UCSD-AML1 (cell line): Measurements from ENCODE around the gene TTLL10.

Source experiments
- DNase-seq: peaks from one replicate; lab custom pipeline; 2025; ENCODE audit not compliant: unreplicated experiment; lab: John Stamatoyannopoulos, UW

The TTLL10 gene

DNA sequence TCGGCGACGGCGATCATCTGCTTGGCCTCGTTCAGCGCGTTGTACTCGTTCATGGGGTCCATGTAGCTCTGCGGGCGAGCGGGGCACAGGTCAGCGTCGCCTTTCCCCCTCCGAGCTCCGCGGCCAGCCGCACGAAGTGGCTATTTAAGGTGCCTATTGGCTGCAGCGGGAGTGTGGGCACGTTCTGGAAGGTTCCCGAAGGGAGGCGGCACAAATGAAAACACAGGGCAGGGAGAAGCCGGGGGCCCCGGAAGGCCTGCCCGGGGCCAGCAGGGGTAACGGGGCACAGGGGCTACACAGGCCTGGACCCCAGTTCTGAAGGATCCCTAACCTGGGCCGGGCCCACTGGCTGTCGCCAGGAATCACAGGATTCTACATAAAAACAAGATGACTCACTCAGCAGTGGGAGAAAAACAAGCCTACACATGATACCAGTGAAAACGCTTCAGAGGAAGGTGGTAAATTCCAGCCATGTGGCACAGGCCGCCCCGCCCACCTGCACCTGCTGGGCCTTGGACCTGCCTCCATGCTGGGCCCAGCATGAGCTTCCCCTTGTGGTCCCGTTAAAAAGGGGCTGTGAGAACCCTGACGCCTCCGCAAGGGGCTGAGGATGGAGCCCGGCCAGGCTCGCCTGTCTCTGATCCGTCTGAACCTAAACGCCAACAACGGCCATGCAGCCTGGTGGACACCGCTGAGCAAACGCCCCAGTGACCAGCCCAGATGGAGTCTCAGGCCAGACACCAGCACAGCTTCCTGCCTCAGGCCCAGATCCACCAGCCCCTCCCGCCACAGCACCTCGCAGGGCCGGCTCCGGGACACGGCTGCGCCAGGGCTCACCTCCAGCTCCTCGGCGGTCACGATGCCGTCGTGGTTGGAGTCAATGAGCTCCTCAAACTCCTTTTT is 44.2 kb downstream of the TTLL10 start:
- no peak for DNase-seq

DNA sequence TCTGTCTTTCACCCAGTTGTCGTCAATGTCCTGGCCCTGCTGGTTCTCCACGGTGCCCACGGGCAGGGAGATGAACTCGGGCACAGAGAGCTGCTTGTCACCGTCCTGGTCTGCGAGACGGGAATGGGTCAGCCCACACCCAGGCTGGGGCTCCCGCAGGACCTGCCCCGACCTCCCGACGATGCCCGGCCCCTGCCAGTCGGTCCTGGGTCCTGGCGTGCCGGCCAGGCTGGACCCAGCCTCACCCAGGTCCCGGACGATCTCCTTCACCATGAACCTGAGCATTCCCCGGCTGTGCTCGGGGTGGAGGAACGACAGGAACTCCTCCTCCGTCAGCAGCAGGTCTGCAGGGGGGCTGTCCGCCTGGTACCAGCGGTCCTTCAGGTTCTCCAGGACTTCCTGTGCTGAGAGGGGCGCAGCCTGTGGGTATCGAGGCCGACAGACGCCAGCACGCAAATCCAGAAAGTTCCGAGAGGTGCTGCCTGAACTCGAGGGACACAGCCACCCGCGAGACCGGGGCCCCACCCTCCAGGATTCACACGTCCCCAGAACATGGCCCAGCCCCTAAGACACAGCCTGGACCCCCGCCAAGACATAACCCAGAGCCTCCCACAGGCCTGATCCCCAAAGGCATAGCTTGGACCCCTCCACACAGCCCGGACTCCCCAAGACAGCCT is 45.0 kb downstream of the TTLL10 start:
- no peak for DNase-seq

DNA sequence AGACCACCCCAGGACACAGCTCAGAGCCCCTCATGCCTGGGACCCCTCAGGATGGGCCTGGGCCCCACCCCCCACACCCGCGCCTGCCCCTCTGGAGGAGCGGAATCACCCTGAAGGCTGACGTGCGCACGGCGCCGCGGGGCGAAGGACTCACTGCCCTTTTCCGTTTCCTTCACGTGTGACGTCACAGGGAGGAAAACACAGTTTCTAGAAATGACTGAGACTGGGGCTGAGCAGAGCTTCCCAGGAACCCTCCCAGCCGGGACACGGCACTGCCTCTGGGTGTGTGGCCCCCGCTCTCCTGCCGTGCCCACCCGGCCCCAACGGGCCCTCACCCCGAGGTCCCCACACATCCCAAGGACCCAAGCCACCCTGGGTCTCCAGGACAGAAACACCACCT is 45.7 kb downstream of the TTLL10 start:
- DNase-seq = no peak

DNA sequence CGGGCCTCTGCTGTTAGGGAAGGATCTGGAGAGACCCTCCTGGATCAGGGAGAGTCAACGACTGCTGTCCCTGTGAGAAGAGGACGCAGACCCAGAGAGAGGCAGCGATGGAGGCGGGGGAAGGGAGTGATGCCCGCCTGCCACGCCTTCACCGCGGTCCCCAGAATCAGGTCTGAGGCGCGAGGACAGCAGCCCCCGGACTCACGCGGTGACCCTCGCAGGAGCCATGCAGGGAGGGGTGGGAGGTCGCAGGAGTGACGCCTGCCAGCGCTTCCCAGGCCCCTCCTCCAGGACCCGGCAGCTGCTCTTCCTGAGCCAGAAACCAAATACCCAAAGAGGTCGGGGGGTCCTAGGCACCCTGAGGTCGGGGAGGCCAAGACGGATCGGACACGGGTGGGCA is 46.5 kb downstream of the TTLL10 start:
- DNase-seq = no peak

DNA sequence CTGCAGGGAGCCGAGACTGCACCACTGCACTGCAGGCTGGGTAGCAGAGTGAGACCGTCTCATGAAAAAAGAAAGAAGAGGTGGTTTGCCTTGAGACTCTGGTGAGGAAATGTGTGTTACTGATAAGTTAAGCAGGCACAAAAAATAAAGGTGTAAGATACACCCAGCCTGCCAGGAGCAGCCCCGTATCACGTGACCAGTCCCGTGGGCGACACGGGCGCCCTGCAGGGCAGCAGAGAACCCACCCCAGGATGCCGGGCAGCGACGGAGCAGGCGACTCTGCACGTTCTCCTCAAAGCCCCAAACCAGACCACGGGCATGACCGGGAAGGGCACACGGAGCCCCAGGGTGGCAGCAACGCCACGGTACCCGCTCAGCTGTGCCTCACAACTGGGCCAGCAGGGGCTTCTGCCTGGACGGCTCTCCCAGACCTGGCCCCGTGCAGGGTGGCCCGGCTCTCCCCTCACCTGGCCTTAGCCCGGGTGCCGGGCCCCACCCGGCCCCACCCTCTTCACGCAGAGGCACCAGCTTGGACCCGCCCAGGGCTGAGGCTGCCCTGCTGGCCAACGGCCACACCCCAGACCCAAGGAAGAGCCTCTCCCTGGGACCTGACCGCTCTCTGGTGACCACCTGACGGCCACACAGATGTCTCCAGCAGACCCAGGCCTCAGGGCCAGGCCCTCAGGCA is 48.4 kb downstream of the TTLL10 start:
- DNase-seq = no peak

DNA sequence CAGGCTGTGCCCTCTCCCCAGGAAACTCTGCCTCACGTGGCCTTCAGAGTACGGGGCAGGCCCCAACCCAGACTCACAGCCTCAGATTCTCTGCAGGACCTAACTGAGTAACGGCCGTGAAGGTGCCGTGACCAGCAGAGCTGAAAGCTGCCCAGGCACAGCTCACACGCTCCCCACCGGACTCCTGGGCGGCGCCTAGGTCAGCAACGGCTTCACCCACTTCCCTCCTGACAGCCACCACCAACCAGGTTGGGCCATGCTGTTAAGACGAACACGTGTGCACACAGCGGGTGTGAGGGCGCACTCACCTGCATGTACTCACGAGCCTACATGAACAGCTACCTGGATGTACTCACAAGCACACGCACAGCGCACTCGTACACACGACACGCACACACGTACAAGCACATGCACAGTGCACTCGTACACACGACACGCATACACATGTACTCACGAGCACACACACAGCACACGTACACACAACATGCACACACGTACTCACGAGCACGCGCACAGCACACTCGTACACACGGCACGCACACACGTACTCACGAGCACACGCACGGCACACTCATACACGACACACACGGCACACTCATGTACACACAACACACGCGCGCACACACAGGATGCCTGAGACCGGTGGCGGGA is 49.0 kb downstream of the TTLL10 start:
- no peak for DNase-seq

DNA sequence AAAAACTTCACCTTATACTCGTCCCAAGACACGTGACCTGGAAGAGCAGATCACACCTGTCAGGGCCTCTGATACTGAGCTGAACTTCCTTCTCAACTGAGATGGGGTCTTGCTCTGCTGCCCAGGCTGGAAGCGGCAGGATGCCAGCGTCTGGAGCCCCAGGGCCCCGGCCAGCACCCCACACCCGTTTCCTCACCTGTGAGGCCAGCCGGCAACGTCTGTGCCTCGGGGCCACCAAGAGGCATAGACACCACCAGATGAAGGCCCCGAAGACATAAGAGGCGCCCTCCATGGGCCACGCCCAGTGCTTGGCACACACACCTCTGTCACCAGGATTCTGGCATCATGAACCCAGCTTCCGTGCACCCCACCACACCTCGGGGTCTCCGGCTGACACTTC is 49.6 kb downstream of the TTLL10 start:
- no peak for DNase-seq

DNA sequence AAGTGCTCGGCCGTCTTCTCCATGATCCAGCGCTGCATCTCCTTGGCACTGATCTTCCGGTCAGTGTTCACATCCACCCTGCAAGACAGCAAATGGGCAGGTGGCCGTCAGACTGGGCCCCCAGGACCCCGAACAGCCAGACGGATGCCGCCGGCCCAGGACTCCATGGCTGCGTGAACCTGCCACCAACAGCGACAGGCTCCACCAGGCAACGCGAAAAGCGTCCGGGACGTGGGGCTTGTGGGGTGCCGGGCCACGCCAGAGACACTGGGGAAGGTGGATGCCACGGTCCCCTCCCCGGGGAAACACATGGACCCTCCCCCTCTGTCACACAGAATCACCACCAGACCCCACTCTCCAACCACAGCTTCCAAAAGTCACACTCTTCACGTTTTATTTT is 50.2 kb downstream of the TTLL10 start:
- DNase-seq = no peak

DNA sequence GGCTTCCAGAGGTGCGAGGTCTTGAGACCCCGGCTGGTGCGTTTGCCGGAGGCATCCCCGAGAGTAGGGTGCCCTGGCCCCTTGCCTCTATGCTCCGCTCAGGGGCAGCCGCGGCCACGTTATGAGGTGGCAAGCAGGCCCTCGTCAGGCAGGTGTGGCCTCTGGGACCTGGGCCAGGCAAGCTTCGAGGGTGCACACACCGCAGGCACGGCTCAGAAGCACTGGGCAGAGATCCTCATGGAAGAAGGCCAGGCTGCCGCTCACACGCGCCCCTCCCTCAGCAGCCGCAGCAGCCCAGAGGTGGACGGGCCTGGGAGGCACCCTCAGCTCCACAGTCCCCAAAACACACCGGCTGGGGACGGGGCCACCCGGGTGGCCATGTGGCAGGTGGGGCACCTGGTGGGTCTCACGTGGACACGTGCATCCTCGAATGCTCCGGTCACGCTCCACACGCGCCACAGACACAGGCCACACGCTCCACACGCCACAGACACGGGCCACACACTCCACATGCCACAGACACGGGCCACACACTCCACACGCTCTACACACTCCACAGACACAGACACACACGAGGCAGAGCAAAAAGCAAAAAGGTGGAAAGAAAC is 51.7 kb downstream of the TTLL10 start:
- DNase-seq = no peak

DNA sequence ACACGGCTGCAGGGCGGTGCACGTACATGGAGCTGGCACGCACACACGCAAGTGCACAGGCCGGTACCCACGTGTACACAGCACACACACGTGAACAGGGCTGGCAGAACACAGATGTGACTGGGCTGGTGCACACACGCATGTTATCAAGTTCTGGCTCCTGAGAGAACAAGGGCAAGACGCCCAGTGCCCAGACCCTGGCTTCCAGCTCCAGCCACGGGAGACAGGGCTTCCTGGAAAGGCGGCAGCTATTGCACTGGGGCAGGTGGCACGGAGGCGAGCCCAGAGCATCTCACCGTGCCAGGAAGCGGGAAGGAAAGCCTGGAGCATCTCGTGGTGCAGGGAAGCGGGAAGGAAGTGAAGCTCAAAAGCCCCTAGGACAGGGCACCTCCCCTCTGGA is 52.2 kb downstream of the TTLL10 start:
- DNase-seq = no peak

DNA sequence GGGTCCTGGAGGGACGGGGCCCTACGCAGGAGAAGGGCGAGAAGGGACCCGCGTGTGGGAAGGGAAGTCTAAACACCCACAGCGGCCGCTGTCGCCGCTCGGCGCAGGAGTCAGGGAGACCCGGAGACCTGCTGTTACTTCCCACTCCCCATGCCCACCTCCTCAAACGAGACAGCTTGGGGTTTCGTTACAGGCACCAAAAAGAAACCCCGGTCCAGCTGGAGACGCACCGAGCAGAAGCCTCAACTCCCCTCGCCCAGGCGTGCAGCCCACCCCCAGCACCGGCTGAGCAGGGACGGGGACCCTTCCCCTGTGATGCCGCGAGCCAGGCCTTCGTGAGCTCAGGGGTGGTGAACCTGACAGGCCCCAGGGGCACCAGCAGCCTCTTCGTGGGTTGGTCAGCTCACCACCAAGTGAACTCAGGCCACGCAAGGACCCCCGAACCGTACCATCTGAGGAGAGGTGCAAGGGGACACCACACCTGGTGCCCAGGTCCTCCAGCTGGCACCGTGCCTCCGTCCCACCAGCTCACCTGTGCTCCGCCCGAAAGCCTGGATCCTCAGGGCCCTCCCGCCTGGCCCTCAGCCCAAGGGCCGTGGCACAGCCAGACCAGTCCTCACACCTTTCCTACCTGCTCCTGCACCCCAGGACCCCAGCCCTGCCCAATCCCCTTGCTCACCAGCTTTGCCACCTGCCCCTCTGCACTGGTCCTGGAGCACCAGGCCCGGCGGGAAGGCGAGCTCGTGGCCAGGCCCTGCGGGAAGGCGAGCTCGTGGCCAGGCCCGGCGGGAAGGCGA is 53.1 kb downstream of the TTLL10 start:
- no peak for DNase-seq

DNA sequence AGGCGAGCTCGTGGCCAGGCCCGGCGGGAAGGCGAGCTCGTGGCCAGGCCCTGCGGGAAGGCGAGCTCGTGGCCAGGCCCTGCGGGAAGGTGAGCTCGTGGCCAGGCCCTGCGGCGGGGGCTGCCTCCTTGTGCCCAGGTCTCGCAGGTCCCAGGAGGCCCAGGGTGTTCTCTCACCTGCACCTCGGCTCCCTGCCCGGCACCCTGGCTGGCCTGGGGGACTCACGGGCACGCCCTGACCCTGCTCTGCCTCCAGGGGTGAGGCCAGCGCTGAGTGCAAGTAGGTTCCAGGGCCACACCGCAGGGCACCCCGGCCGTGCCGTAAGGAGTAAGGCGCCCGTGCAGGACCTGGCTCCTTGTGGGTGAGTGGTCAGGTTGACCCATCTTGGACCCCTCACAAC is 53.7 kb downstream of the TTLL10 start:
- no peak for DNase-seq

DNA sequence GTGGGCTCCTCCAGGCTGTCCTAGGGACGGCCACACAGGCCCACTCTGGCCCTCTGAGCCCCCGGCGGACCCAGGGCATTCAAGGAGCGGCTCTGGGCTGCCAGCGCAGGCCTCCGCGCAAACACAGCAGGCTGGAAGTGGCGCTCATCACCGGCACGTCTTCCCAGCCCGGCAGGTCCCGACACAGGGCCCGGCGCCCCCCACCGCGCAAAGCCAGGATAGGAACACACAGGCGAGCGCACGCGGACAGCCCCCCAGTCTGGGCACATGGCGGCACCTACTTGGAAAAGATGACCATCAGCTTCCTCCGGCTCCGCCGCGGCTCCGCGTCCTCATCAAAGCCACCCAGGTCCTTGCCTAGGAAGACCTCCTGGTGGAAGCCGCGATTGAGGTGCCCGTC is 54.5 kb downstream of the TTLL10 start:
- DNase-seq = no peak

DNA sequence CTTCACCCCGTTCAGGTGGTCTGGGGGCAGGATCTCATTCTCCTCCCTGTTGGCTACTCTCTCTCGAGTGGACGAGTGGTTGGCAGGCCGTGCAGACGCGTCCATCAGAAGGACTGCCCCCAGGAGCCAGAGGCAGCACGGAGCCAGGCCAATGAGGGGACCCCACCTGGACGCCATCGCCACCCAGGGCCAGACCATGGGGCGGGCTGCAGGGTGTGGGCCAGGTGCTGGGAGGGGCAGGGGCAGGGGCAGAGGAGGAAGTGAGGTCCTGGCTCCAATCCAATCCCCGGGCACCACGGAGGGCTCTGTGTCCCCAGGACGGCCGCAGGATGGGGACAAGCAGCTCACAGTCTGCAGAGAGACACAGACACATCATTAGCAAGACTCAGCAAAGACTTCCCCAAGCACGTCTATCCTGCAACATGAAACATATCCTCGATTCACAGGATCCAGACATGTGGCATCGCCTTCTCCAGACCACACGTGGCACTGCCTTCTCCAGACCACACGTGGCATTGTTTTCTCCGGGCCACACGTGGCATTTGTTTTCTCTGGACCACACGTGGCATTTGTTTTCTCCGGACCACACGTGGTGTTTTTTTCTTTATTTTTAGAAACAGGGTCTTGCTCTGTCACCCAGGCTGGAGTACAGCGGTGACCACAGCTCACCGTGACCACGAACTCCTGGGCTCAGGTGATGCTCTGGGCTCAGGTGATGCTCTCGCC is 55.1 kb downstream of the TTLL10 start:
- no peak for DNase-seq

DNA sequence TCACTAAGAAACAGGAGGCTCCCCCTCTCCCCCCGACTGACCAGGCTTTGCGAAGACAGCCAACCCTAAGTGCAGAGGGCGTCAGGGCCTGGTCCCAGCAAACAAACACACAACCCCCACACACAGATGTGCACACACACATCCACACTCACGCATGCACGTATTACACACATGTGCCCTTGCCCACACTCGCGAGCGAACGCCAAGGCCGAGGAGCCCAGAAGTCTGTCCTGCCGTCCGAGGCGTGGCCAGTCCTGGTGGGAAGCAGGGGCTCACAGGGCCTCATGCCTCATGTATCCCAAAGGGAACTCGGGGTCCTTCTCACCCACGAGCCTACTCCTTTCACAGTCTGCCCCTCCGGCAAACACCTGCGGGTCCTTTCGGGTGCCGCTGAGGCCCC is 56.1 kb downstream of the TTLL10 start:
- no peak for DNase-seq

DNA sequence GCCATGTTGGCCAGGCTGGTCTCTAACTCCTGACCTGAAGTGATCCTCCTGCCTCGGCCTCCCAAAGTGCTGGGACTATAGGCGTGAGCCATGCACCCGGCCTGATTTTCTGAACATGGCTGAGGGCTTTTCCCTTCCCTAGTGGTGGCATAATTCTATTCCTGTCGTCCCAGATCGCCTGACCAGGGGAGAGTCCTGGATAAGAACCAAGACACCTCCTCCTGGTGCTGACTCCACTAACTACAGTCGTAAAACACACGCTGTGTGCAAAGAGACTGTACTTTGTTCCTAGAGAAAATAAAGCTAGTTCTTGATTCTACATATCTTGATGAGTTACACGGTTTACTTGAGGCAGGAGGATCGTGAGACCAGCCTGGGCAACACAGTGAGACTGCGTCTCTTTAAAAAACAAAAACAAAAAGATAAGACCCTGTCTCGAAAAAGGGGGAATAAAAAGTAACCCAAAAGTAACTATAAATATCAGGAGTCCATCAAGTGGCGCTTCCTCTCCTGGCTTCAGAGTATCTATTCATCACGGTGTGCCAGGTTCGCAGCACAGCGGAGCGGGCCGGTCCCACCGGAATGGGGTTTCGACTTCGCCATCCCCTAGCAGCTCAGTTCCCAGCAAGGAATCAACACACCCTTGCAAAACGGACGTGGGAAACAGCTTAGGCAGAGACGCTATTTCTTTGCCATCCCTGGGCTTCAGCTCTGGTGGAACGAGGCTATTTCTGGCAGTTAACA is 57.1 kb downstream of the TTLL10 start:
- no peak for DNase-seq

DNA sequence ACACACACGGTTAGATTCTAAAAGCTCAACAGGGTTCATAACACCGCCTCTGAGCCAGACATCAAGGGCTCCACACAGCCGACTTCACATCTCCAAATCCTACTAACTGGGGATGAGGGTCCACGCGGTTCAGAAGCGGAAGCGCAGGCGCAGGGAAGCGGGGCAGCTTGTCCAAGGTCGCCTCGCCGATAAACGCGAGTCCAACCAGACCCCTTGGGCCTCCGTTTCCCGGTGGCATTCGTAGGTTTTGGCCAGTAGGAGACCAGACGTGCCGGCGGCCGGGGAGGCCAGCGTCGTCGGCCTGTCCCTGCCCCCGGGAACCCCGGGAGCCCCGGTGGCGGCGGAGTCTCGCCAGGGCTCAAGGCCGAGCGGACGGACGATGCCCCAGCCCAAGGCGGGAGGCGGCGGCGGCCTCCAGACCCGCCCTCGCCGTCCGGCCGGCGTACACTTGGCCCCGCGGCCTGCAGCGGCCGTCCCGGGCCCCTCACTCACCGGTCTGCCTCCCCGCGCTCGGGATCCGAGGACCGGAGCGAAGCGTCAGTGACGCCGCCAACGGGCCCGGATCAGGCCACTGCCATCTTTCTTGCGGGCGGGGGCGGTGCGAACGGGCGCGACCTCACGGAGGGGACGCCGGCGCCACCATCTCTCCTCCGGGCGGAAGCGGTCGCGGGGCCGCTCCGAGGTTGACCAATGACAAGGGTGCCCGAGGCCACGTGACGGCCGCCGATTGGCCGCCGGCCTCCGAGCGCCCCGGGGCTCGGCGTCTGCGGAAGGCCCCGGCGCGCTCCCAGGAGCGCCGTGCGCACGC is 57.9 kb downstream of the TTLL10 start, which contains the start of gene SDF4:
SDF4 (minus strand) TSS at position 602 of the 808 bp plus-strand sequence. CDS start 3,229 bp downstream, outside the sequence.
- DNase-seq = peak; percentile 98
